ENCODE data around the gene ANO3. TPM values are rescaled to one million over a fixed set of nuclear protein-coding genes. Genes with fewer than 3 reads are reported as not detected.

ANO3 gene
- total RNA-seq, 2 experiments from 2014 or later: not detected

- CTCF ChIA-PET: no interaction called here
- no peak for ATAC-seq
- H3K4me1 Mint-ChIP-seq (ENCODE audit: low read depth): no peaks in the 10 kb centered on the region
- DNase-seq: no peak
- H3K36me3 Mint-ChIP-seq (ENCODE audit: low read depth): no peaks in the 10 kb centered on the region
- POLR2A ChIA-PET: no interaction called here
- H3K27me3 Mint-ChIP-seq: no peaks in the 10 kb centered on the region
- no peak for TF ChIP-seq CTCF (IDR thresholded peaks at IDR 0.05)
- H3K9me3 Mint-ChIP-seq: peaks cover 6% of the 10 kb centered on the region
- H3K4me3 Mint-ChIP-seq: no peak overlapping the region
- H3K27ac Mint-ChIP-seq: no peak overlapping the region
- intact Hi-C loops (cut with micrococcal nuclease): no loop called here
Observed at GRCh38 chr11:26708736-26709456, 377.0 kb downstream of the ANO3 start.

- ChIA-PET POLR2A (no interaction called here), CTCF (no interaction called here)
- H3K27me3 Mint-ChIP-seq: no peaks in the 10 kb centered on the region
- peaks cover 6% of the 10 kb centered on the region for H3K9me3 Mint-ChIP-seq
- ATAC-seq (no peak), DNase-seq (no peak)
- H3K36me3 Mint-ChIP-seq (ENCODE audit: low read depth): no peaks in the 10 kb centered on the region
- no peak for TF ChIP-seq CTCF (IDR thresholded peaks at IDR 0.05)
- intact Hi-C loops (cut with micrococcal nuclease): no loop called here
- H3K27ac Mint-ChIP-seq: no peak overlapping the region
- H3K4me3 Mint-ChIP-seq: no peak overlapping the region
- H3K4me1 Mint-ChIP-seq (ENCODE audit: low read depth): no peaks in the 10 kb centered on the region
Observed at GRCh38 chr11:26710489-26710888, 378.6 kb downstream of the ANO3 start.

DNA sequence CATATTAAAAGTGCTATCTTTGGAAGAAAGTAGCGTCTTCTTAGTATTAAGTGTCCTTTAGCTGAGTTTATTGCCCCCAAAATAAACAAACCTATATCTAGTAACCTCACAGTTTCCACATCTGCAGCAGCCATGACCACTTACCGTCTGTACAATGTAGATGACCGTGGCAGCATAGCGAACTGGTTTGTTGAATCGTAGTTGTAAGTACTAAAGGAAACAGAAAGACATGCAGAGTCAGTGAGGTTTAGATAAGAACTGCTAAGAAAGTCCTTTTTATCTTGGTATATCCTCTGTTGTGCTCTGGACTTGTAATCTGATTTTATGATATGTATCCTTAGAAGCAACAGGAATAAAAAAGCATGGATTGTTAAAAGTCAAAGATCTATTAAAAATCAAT lies 380.6 kb downstream of the ANO3 start:
- intact Hi-C loops (cut with micrococcal nuclease): no loop called here
- Mint-ChIP-seq H3K4me1 (ENCODE audit: low read depth) (no peaks in the 10 kb centered on the region), H3K4me3 (no peak overlapping the region), H3K27me3 (no peaks in the 10 kb centered on the region), H3K9me3 (peaks cover 6% of the 10 kb centered on the region), H3K36me3 (ENCODE audit: low read depth) (no peaks in the 10 kb centered on the region), H3K27ac (no peak overlapping the region)
- ChIA-PET CTCF (no interaction called here), POLR2A (no interaction called here)
- no peak for TF ChIP-seq CTCF (IDR thresholded peaks at IDR 0.05)
- DNase-seq: no peak
- no peak for ATAC-seq

Other genes starting within 250 kb of the ANO3 start
- gene MUC15, start 240.1 kb downstream of the ANO3 start, total RNA-seq: not detected